ENCODE data around the gene SQSTM1.

DNA sequence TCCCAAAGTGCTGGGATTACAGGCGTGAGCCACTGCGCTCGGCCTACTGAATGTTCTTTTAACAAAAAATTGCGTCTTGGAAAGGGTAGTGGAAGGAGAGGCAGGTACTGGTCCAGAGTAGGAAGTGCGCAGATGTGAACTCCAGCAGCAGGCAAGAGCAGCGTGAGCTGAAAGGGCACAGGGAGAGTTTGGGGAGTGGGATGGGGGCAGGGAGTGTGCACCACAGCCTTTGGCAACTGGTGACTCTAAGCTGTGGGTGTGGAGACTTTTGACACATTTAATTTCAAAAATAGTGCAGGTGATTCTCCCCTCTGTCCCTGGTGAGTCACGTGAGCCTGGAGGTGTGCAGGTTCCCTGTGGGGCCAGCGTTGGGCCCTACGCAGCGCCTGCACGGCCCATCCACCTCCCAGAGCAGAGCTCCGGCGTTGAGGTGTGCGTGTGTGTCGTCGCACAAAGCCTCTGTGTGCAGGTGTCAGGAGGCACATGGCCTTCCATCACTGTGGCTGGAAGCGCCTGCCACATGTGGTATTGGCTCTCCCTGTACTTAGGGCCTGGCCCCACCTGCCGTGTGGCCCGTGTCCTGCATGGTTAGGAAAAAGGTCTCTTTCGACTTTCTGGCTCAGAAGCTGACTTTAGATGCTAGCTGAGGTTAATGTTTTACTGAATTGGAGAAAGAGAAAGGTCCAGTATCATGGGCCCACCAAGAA lies 11.5 kb downstream of the SQSTM1 start:
- TF ChIP-seq, protein P1, sequence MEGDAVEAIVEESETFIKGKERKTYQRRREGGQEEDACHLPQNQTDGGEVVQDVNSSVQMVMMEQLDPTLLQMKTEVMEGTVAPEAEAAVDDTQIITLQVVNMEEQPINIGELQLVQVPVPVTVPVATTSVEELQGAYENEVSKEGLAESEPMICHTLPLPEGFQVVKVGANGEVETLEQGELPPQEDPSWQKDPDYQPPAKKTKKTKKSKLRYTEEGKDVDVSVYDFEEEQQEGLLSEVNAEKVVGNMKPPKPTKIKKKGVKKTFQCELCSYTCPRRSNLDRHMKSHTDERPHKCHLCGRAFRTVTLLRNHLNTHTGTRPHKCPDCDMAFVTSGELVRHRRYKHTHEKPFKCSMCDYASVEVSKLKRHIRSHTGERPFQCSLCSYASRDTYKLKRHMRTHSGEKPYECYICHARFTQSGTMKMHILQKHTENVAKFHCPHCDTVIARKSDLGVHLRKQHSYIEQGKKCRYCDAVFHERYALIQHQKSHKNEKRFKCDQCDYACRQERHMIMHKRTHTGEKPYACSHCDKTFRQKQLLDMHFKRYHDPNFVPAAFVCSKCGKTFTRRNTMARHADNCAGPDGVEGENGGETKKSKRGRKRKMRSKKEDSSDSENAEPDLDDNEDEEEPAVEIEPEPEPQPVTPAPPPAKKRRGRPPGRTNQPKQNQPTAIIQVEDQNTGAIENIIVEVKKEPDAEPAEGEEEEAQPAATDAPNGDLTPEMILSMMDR (IDR thresholded peaks at IDR 0.05 in 8 of 11, conservative IDR thresholded peaks at IDR 0.05 in 3 of 11), result no peak
- TF ChIP-seq POLR2A (IDR thresholded peaks at IDR 0.05) (no peak), POLR2AphosphoS5 (IDR thresholded peaks at IDR 0.05) (peak; percentile 43 to 77 (median 54))

All from spleen (tissue), 7 donors.